Measurements from ENCODE around the gene EARS2. TPM values are rescaled to one million over a fixed set of nuclear protein-coding genes. Genes with fewer than 3 reads are reported as not detected.

EARS2 gene
- total and polyA plus RNA-seq, 2 of the 4 experiments (the other 2 are of a cell fraction): 28.1 to 37.8 TPM

DNA sequence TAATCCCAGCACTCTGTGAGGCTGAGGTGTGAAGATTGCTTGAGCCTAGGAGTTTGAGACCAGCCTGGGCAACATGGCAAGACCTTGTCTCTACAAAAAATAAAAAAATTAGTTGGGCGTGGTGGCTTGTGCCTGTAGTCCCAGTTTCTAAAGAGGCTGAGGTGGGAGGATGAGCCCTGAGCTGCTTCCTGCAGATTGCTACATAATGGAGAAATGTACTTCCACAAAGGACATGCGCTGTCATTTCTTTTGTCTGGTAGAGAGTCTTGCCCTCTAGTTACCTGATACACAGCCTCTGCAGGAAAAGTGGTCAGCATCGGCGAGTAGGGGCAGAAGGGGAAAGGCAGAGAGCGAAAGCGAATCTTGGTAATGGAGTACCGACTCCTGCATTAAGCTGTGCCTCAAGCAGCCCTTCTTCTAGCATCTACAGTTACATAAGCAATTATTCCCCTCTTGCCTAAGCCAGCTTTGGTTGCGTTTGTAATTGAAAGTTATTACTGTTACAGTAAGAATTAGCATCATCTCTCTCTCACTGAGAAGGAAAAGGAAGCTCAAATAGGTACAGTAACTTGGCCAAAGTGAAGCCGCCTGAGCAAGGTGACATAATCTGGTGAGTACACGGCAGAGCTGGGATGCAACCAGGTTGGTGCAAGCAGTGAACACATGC lies 28.4 kb downstream of the EARS2 start:
- Histone ChIP-seq H3K27me3 (ENCODE audit: control insufficient read depth, insufficient read depth, low read length) (no peaks in the 10 kb centered on the region), H3K23ac (ENCODE audit: low read depth, low read length) (no peak overlapping the region), H3K4me1 (ENCODE audit: control insufficient read depth, insufficient read depth, low read length) (no peaks in the 10 kb centered on the region), H3K18ac (ENCODE audit: low read depth, low read length) (no peak overlapping the region), H4K91ac (ENCODE audit: insufficient read depth, low read depth, low read length) (no peak overlapping the region), H2BK20ac (ENCODE audit: low read depth, low read length) (no peak overlapping the region), H2AK5ac (ENCODE audit: low read depth, low read length) (no peak overlapping the region), H2BK120ac (ENCODE audit: low read depth, low read length) (no peak overlapping the region), H3K36me3 (ENCODE audit: control insufficient read depth, insufficient read depth, low read length) (peaks cover 57% of the 10 kb centered on the region), H3K27ac (ENCODE audit: insufficient read depth, low read length) (no peak overlapping the region), H3K4me2 (ENCODE audit: low read depth, low read length) (no peak overlapping the region), H3K9me3 (ENCODE audit: control insufficient read depth, insufficient read depth, low read length) (no peaks in the 10 kb centered on the region), H3K14ac (replicated peaks; ENCODE audit: low read depth, low read length) (no peak overlapping the region), H2AK9ac (replicated peaks; ENCODE audit: low read depth, low read length, poor library complexity) (no peak overlapping the region), H4K5ac (ENCODE audit: low read depth, low read length) (no peak overlapping the region), H4K8ac (ENCODE audit: low read depth in 2 of 2, low read length in 2 of 2) (no peak overlapping the region), H3K56ac (ENCODE audit: extremely low read depth, insufficient read depth, low read length) (no peak overlapping the region), H3K9me1 (ENCODE audit: insufficient read depth, low read length) (no peaks in the 10 kb centered on the region), H3K79me1 (ENCODE audit: low read depth in 1 of 2, low read length in 2 of 2) (peaks cover 0 to 2% of the 10 kb centered on the region in 2 experiments; a peak in 1 of 4 replicates), H2BK15ac (ENCODE audit: low read depth, low read length) (no peak overlapping the region), H3K4me3 (ENCODE audit: insufficient read depth, low read depth, low read length) (no peak overlapping the region), H2AFZ (replicated peaks; ENCODE audit: low read length, poor library complexity) (no peak overlapping the region), H2BK5ac (ENCODE audit: low read depth, low read length, poor library complexity, severe bottlenecking) (no peak overlapping the region), H3K9ac (ENCODE audit: low read depth, low read length) (no peak overlapping the region), H4K20me1 (ENCODE audit: insufficient read depth, low read length) (no peaks in the 10 kb centered on the region), H3K4ac (ENCODE audit: low read depth, low read length) (no peak overlapping the region)
- DNase-seq (no peak), ATAC-seq (ENCODE audit: low read depth) (no peak)
- no TSS peak for BruUV-seq (replicated peaks)
- ChIA-PET CTCF (no interaction called here), POLR2A (ENCODE audit: unreplicated experiment) (no interaction called here)
- no peak for TF ChIP-seq RCOR1 (IDR thresholded peaks at IDR 0.05; ENCODE audit: insufficient replicate concordance, low read length)
- TF ChIP-seq RFX5 (IDR thresholded peaks at IDR 0.05; ENCODE audit: low read depth, low read length): no peak
- TF ChIP-seq SMC3 (IDR thresholded peaks at IDR 0.05; ENCODE audit: low read depth, low read length): no peak
- no peak for TF ChIP-seq FOS (IDR thresholded peaks at IDR 0.05; ENCODE audit: low read depth, low read length)
- TF ChIP-seq CHD1 (IDR thresholded peaks at IDR 0.05; ENCODE audit: low read depth, low read length): no peak
- TF ChIP-seq MXI1 (IDR thresholded peaks at IDR 0.05; ENCODE audit: borderline replicate concordance, low read depth, low read length): no peak
- TF ChIP-seq MAFK (IDR thresholded peaks at IDR 0.05; ENCODE audit: low read depth, low read length): no peak
- TF ChIP-seq POLR2A (IDR thresholded peaks at IDR 0.05; ENCODE audit: low read depth, low read length): no peak
- TF ChIP-seq, protein P1, sequence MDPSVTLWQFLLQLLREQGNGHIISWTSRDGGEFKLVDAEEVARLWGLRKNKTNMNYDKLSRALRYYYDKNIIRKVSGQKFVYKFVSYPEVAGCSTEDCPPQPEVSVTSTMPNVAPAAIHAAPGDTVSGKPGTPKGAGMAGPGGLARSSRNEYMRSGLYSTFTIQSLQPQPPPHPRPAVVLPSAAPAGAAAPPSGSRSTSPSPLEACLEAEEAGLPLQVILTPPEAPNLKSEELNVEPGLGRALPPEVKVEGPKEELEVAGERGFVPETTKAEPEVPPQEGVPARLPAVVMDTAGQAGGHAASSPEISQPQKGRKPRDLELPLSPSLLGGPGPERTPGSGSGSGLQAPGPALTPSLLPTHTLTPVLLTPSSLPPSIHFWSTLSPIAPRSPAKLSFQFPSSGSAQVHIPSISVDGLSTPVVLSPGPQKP (IDR thresholded peaks at IDR 0.05; ENCODE audit: borderline replicate concordance, low read depth, low read length): no peak
- no peak for TF ChIP-seq RAD21 (IDR thresholded peaks at IDR 0.05; ENCODE audit: low read length)
- no peak for TF ChIP-seq MAZ (IDR thresholded peaks at IDR 0.05; ENCODE audit: borderline replicate concordance, low read depth, low read length)
- no peak for TF ChIP-seq BHLHE40 (IDR thresholded peaks at IDR 0.05; ENCODE audit: low read depth, low read length)
- no peak for TF ChIP-seq CEBPB (IDR thresholded peaks at IDR 0.05; ENCODE audit: low read depth, low read length)
- TF ChIP-seq, protein P2, sequence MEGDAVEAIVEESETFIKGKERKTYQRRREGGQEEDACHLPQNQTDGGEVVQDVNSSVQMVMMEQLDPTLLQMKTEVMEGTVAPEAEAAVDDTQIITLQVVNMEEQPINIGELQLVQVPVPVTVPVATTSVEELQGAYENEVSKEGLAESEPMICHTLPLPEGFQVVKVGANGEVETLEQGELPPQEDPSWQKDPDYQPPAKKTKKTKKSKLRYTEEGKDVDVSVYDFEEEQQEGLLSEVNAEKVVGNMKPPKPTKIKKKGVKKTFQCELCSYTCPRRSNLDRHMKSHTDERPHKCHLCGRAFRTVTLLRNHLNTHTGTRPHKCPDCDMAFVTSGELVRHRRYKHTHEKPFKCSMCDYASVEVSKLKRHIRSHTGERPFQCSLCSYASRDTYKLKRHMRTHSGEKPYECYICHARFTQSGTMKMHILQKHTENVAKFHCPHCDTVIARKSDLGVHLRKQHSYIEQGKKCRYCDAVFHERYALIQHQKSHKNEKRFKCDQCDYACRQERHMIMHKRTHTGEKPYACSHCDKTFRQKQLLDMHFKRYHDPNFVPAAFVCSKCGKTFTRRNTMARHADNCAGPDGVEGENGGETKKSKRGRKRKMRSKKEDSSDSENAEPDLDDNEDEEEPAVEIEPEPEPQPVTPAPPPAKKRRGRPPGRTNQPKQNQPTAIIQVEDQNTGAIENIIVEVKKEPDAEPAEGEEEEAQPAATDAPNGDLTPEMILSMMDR (conservative IDR thresholded peaks at IDR 0.05; ENCODE audit: low read depth, low read length): no peak
- TF ChIP-seq NFE2L2 (IDR thresholded peaks at IDR 0.05; ENCODE audit: low read depth, low read length): no peak
- TF ChIP-seq, protein P3, sequence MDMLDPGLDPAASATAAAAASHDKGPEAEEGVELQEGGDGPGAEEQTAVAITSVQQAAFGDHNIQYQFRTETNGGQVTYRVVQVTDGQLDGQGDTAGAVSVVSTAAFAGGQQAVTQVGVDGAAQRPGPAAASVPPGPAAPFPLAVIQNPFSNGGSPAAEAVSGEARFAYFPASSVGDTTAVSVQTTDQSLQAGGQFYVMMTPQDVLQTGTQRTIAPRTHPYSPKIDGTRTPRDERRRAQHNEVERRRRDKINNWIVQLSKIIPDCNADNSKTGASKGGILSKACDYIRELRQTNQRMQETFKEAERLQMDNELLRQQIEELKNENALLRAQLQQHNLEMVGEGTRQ (IDR thresholded peaks at IDR 0.05; ENCODE audit: low read depth, low read length): no peak
- intact Hi-C loops (cut with micrococcal nuclease): no loop called here
- WGBS, 2 experiments (ENCODE audit: extremely low coverage in 2 of 2, insufficient read length in 1 of 2): 95% methylated on average over 3 of the region's 10 CpGs; no CpG with 5 or more reads in 1 of the 2 experiments
- dilution Hi-C loops (cut with HindIII; ENCODE audit: low sequenced_read_pairs, unreplicated experiment): no loop called here
- in situ Hi-C loops (cut with MboI; ENCODE audit: low sequenced_read_pairs): no loop called here
